ENCODE measurements around the gene SOX18.

The SOX18 gene

GRCh38 chr20:64035933-64036345 lies 13.5 kb downstream of the SOX18 start, which contains the start of gene C20orf204:
Gene C20orf204 (plus strand): TSS chr20:64036182. CDS start chr20:64036324, 142 bp downstream.
- ATAC-seq: no peak
- TF ChIP-seq TCF4 (CRISPR knock-in tag; IDR thresholded peaks at IDR 0.05; ENCODE audit: borderline replicate concordance): no peak
- no peak for TF ChIP-seq POU6F1 (CRISPR knock-in tag; IDR thresholded peaks at IDR 0.05; ENCODE audit: borderline replicate concordance, low read depth)
- no peak for TF ChIP-seq ZNF70 (CRISPR knock-in tag; IDR thresholded peaks at IDR 0.05)
- no peak for TF ChIP-seq ZNF8 (CRISPR knock-in tag; IDR thresholded peaks at IDR 0.05)

- ATAC-seq: no peak
- TF ChIP-seq CSRNP3 (CRISPR knock-in tag; IDR thresholded peaks at IDR 0.05) (no peak), TCF4 (CRISPR knock-in tag; IDR thresholded peaks at IDR 0.05; ENCODE audit: borderline replicate concordance) (no peak), RARB (CRISPR knock-in tag; IDR thresholded peaks at IDR 0.05) (no peak), SNAI2 (CRISPR knock-in tag; IDR thresholded peaks at IDR 0.05) (no peak)
Measured at GRCh38 chr20:64035066-64035932, 14.1 kb downstream of the SOX18 start.

GRCh38 chr20:64033981-64034493 lies 15.4 kb downstream of the SOX18 start:
- ATAC-seq: no peak
- TF ChIP-seq ZFP30 (CRISPR knock-in tag; IDR thresholded peaks at IDR 0.05) (no peak), BACH2 (CRISPR knock-in tag; IDR thresholded peaks at IDR 0.05; ENCODE audit: borderline replicate concordance) (no peak)

- TF ChIP-seq RARB (CRISPR knock-in tag; IDR thresholded peaks at IDR 0.05) (no peak), GLIS3 (CRISPR knock-in tag; IDR thresholded peaks at IDR 0.05) (no peak), SNAI2 (CRISPR knock-in tag; IDR thresholded peaks at IDR 0.05) (no peak), TOX (CRISPR knock-in tag; IDR thresholded peaks at IDR 0.05; ENCODE audit: borderline replicate concordance) (no peak), ZNF70 (CRISPR knock-in tag; IDR thresholded peaks at IDR 0.05) (no peak), ZFP30 (CRISPR knock-in tag; IDR thresholded peaks at IDR 0.05) (no peak), PATZ1 (CRISPR knock-in tag; IDR thresholded peaks at IDR 0.05; ENCODE audit: borderline replicate concordance) (no peak), POU6F1 (CRISPR knock-in tag; IDR thresholded peaks at IDR 0.05; ENCODE audit: borderline replicate concordance, low read depth) (no peak), CSRNP3 (CRISPR knock-in tag; IDR thresholded peaks at IDR 0.05) (no peak), OSR1 (CRISPR knock-in tag; IDR thresholded peaks at IDR 0.05) (no peak), CSDC2 (CRISPR knock-in tag; IDR thresholded peaks at IDR 0.05) (no peak), BACH2 (CRISPR knock-in tag; IDR thresholded peaks at IDR 0.05; ENCODE audit: borderline replicate concordance) (no peak), CREB5 (CRISPR knock-in tag; IDR thresholded peaks at IDR 0.05; ENCODE audit: low read depth) (no peak), PPARA (CRISPR knock-in tag; IDR thresholded peaks at IDR 0.05; ENCODE audit: borderline replicate concordance) (no peak), ZNF565 (CRISPR knock-in tag; conservative IDR thresholded peaks at IDR 0.05; ENCODE audit: low read depth) (no peak)
- ATAC-seq: no peak
Measured at GRCh38 chr20:64032706-64033624, 16.5 kb downstream of the SOX18 start.
